ENCODE measurements around the gene IRF1. TPM values are rescaled to one million over a fixed set of nuclear protein-coding genes. Genes with fewer than 3 reads are reported as not detected.

Gene IRF1
- total and polyA plus RNA-seq, 2 of the 8 experiments (the other 6 are each of a cell fraction or from before 2014, with no cell fraction given) = 4.0 to 8.5 TPM

- no peak for TF ChIP-seq RXRA (IDR thresholded peaks at IDR 0.05; ENCODE audit: insufficient read depth, low read depth, low read length)
- no peak for TF ChIP-seq TAF1 (IDR thresholded peaks at IDR 0.05; ENCODE audit: low read depth, low read length)
- TF ChIP-seq NANOG (IDR thresholded peaks at IDR 0.05; ENCODE audit: insufficient read depth, low read depth, low read length, poor library complexity, severe bottlenecking) = no peak
- TF ChIP-seq KDM1A (IDR thresholded peaks at IDR 0.05; ENCODE audit: borderline replicate concordance, low read length) = no peak
- no peak for TF ChIP-seq ATF3 (IDR thresholded peaks at IDR 0.05; ENCODE audit: insufficient read depth, low read depth, low read length)
- no peak for TF ChIP-seq CREB1 (IDR thresholded peaks at IDR 0.05)
- TF ChIP-seq BRCA1 (IDR thresholded peaks at IDR 0.05; ENCODE audit: low read depth, low read length) = no peak
- no peak for TF ChIP-seq MAX (IDR thresholded peaks at IDR 0.05)
- TF ChIP-seq EGR1 (IDR thresholded peaks at IDR 0.05; ENCODE audit: borderline replicate concordance, low read depth, low read length) = no peak
- TF ChIP-seq TEAD4 (IDR thresholded peaks at IDR 0.05; ENCODE audit: low read depth, low read length) = no peak
Observed at GRCh38 chr5:132489051-132489770, 1.4 kb downstream of the IRF1 start (continued).

All from H1 (cell line).